ENCODE data around the gene YY1. TPM values are rescaled to one million over a fixed set of nuclear protein-coding genes. Genes with fewer than 3 reads are reported as not detected.
A peak's percentile ranks its signal among the peaks of the same experiment; 100 is the strongest.

YY1 gene
- total and polyA plus RNA-seq, 2 of the 4 experiments (the other 2 are of a cell fraction): 21.7 to 29.9 TPM

DNA sequence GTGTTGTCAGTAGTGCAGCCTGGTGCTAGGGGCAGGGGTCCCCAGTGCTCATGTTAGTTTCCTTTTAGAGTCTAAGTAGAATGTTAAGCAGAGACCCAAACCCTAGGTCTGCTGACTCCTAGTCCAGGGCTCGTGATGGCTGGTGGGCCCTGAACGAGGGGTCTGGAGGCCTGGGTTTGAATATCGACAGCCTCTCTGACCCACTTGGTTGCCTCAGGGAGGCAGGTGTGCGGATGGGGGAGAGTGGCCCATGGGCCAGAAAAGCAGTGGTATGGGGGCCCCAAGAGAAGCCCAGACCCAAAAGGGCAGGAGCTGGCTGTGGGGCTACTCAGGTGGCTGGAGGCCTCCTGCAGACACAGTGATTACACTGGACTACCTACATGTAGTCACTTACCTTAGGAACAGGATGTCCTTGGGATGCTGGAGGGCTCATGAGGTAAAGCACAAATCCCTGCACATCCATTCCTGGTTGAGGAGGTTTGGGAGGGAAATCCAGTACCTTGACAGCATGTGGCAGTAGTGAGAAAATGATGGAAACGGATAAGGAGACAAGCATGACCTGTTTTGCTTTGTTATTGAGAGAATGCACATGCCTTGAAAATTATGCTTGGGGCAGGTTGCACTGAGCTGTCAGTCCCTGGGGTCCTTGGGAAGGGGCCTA lies 69.0 kb downstream of the YY1 start:
- Histone ChIP-seq H2AK9ac (replicated peaks; ENCODE audit: low read depth, low read length, poor library complexity) (peak overlapping the region; percentile 98), H2BK5ac (ENCODE audit: low read depth, low read length, poor library complexity, severe bottlenecking) (no peak overlapping the region), H2BK120ac (ENCODE audit: low read depth, low read length) (no peak overlapping the region), H3K27ac (ENCODE audit: insufficient read depth, low read length) (peak overlapping the region; percentile 88), H2AFZ (replicated peaks; ENCODE audit: low read length, poor library complexity) (peak overlapping the region; percentile 98), H3K79me1 (ENCODE audit: low read depth in 1 of 2, low read length in 2 of 2) (peaks cover 12 to 50% of the 10 kb centered on the region in 2 experiments), H2BK20ac (ENCODE audit: low read depth, low read length) (no peak overlapping the region), H2AK5ac (ENCODE audit: low read depth, low read length) (peak overlapping the region; percentile 76), H3K27me3 (ENCODE audit: control insufficient read depth, insufficient read depth, low read length) (no peaks in the 10 kb centered on the region), H4K8ac (ENCODE audit: low read depth in 2 of 2, low read length in 2 of 2) (peak overlapping the region; percentile 79 to 82), H3K4me1 (ENCODE audit: control insufficient read depth, insufficient read depth, low read length) (peaks cover 15% of the 10 kb centered on the region; the same call in 1 of the 2 replicates), H3K18ac (ENCODE audit: low read depth, low read length) (peak overlapping the region; percentile 15), H3K4me3 (ENCODE audit: insufficient read depth, low read depth, low read length) (peak overlapping the region; percentile 88), H4K20me1 (ENCODE audit: insufficient read depth, low read length) (peaks cover 25% of the 10 kb centered on the region), H4K91ac (ENCODE audit: insufficient read depth, low read depth, low read length) (peak overlapping the region; percentile 79), H3K4me2 (ENCODE audit: low read depth, low read length) (peak overlapping the region; percentile 94), H3K9ac (ENCODE audit: low read depth, low read length) (peak overlapping the region; percentile 92), H4K5ac (ENCODE audit: low read depth, low read length) (peak overlapping the region; percentile 90), H3K9me1 (ENCODE audit: insufficient read depth, low read length) (peaks cover 4% of the 10 kb centered on the region), H3K4ac (ENCODE audit: low read depth, low read length) (peak overlapping the region; percentile 79), H3K14ac (replicated peaks; ENCODE audit: low read depth, low read length) (peak overlapping the region; percentile 90), H3K9me3 (ENCODE audit: control insufficient read depth, insufficient read depth, low read length) (no peaks in the 10 kb centered on the region), H2BK15ac (ENCODE audit: low read depth, low read length) (0 out of 3 replicates have a peak overlapping the region, but pooled peaks have one; percentile 41), H3K23ac (ENCODE audit: low read depth, low read length) (peak overlapping the region; percentile 89), H3K36me3 (ENCODE audit: control insufficient read depth, insufficient read depth, low read length) (peaks cover 7% of the 10 kb centered on the region; the same call in 1 of the 2 replicates), H3K56ac (ENCODE audit: extremely low read depth, insufficient read depth, low read length) (no peak overlapping the region)
- no TSS peak for BruUV-seq (replicated peaks)
- POLR2A ChIA-PET (ENCODE audit: unreplicated experiment): no interaction called here
- in situ Hi-C loops (cut with MboI; ENCODE audit: low sequenced_read_pairs) (no loop called here), dilution Hi-C loops (cut with HindIII; ENCODE audit: low sequenced_read_pairs, unreplicated experiment) (no loop called here), intact Hi-C loops (cut with micrococcal nuclease) (loop anchor here (2.0 to 5.0 kb wide), 3 partner anchors 34 to 69 kb away; partner anchors contain the start of gene WDR25)
- TF ChIP-seq, protein P1, sequence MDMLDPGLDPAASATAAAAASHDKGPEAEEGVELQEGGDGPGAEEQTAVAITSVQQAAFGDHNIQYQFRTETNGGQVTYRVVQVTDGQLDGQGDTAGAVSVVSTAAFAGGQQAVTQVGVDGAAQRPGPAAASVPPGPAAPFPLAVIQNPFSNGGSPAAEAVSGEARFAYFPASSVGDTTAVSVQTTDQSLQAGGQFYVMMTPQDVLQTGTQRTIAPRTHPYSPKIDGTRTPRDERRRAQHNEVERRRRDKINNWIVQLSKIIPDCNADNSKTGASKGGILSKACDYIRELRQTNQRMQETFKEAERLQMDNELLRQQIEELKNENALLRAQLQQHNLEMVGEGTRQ (IDR thresholded peaks at IDR 0.05; ENCODE audit: low read depth, low read length): no peak
- TF ChIP-seq RAD21 (IDR thresholded peaks at IDR 0.05; ENCODE audit: low read length) (no peak), MAFK (IDR thresholded peaks at IDR 0.05; ENCODE audit: low read depth, low read length) (no peak), SMC3 (IDR thresholded peaks at IDR 0.05; ENCODE audit: low read depth, low read length) (no peak), MXI1 (IDR thresholded peaks at IDR 0.05; ENCODE audit: borderline replicate concordance, low read depth, low read length) (no peak), NFE2L2 (IDR thresholded peaks at IDR 0.05; ENCODE audit: low read depth, low read length) (no peak), RCOR1 (IDR thresholded peaks at IDR 0.05; ENCODE audit: insufficient replicate concordance, low read length) (no peak), CHD1 (IDR thresholded peaks at IDR 0.05; ENCODE audit: low read depth, low read length) (no peak)
- TF ChIP-seq, protein P2, sequence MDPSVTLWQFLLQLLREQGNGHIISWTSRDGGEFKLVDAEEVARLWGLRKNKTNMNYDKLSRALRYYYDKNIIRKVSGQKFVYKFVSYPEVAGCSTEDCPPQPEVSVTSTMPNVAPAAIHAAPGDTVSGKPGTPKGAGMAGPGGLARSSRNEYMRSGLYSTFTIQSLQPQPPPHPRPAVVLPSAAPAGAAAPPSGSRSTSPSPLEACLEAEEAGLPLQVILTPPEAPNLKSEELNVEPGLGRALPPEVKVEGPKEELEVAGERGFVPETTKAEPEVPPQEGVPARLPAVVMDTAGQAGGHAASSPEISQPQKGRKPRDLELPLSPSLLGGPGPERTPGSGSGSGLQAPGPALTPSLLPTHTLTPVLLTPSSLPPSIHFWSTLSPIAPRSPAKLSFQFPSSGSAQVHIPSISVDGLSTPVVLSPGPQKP (IDR thresholded peaks at IDR 0.05; ENCODE audit: borderline replicate concordance, low read depth, low read length): no peak
- 100% methylated on average over 2 of the region's 5 CpGs; no CpG with 5 or more reads in 1 of the 2 experiments for WGBS, 2 experiments (ENCODE audit: extremely low coverage in 2 of 2, insufficient read length in 1 of 2)
- DNase-seq: no peak
- CTCF ChIA-PET: no interaction called here
- ATAC-seq (ENCODE audit: low read depth): no peak
